Spleen (tissue), 7 donors: ENCODE results near the gene SPINDOC.

Experiments
- POLR2A ChIP-seq, 3 donors: fragments of 450-650 bp; IDR thresholded peaks; one replicate each; pipeline ENCODE4 v1.5.1; 2017; ENCODE audit warnings: antibody characterized with exemption in 3 of 3, mild to moderate bottlenecking in 1 of 3
- TF ChIP-seq, protein P1 (sequence below), 11 experiments: fragments of 200-600 bp in 7 of 11; fragments of 450-650 bp in 4 of 11; sonication (generic) in 4 of 11; IDR thresholded peaks in 8 of 11; conservative IDR thresholded peaks in 3 of 11; 1 replicate in 7 of 11; 2 replicates in 4 of 11; pipeline versions ENCODE4 v1.4.0 to v1.8.0; 2016 to 2021; ENCODE audit warnings: antibody characterized with exemption in 11 of 11, inconsistent platforms in 4 of 11, mild to moderate bottlenecking in 1 of 11
- donor health status: DM: no; HTN: no; CAD: no; lungs with moderate emphysema.
- donor health status: DM: no; HTN: no; CAD: no.
- donor health status: DM: no; HTN: no; CAD: no.

DNA sequence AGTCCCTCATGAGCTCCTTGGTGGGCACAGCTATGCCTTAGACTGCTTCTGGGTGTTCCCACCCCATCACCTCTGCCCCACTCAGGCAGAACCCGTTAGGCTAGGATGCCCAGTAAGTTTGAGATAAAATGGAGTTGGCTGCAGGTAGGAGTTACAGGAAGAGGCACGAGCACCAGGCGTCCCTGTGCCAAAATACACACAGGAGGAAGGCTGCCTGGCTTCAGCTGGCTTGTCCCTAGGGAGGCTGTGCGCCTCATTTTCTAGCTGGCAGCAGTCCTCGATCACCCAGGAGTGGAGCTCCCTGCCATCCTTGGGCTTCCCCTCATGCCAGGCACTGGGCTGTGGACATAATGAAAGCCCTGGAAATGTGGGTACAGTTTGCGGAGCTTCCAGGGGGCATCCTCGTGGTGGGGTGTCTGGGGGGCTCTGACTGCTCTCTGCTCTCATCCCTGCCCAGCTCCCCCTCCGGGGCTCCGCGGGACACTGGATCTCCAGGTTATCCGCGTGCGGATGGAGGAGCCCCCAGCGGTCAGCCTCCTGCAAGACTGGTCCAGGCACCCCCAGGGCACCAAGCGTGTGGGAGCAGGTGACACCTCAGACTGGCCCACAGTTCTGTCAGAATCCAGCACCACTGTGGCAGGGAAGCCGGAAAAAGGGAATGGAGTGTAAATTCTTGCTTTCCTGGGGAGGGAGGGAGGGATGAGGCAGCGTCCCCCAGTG is 13.4 kb downstream of the SPINDOC start:
- TF ChIP-seq, protein P1, sequence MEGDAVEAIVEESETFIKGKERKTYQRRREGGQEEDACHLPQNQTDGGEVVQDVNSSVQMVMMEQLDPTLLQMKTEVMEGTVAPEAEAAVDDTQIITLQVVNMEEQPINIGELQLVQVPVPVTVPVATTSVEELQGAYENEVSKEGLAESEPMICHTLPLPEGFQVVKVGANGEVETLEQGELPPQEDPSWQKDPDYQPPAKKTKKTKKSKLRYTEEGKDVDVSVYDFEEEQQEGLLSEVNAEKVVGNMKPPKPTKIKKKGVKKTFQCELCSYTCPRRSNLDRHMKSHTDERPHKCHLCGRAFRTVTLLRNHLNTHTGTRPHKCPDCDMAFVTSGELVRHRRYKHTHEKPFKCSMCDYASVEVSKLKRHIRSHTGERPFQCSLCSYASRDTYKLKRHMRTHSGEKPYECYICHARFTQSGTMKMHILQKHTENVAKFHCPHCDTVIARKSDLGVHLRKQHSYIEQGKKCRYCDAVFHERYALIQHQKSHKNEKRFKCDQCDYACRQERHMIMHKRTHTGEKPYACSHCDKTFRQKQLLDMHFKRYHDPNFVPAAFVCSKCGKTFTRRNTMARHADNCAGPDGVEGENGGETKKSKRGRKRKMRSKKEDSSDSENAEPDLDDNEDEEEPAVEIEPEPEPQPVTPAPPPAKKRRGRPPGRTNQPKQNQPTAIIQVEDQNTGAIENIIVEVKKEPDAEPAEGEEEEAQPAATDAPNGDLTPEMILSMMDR (IDR thresholded peaks at IDR 0.05 in 8 of 11, conservative IDR thresholded peaks at IDR 0.05 in 3 of 11) = no peak
- no peak for TF ChIP-seq POLR2A (IDR thresholded peaks at IDR 0.05)
